Adrenal gland (tissue), 12 donors: ENCODE results near the gene IFT57. TPM values are rescaled to one million over a fixed set of nuclear protein-coding genes. Genes with fewer than 3 reads are reported as not detected.

Experiments used
- DNase-seq, 7 donors: peaks; one replicate each; pipeline ENCODE4 v3.0.0-alpha.2; 2019 to 2020
- H3K27ac ChIP-seq, 5 donors: fragments of 200-600 bp; sonication (generic) in 4 of 5; 1 replicate in 3 of 5; 2 replicates in 2 of 5; pipeline versions ENCODE4 v1.5.1 to v1.8.0; 2016 to 2020; ENCODE audit warnings: mild to moderate bottlenecking in 1 of 5
- H3K27me3 ChIP-seq: fragments of 200-600 bp; 2 replicates; pipeline ENCODE4 v1.8.0; 2021
- H3K36me3 ChIP-seq, 2 donors: fragments of 200-600 bp; replicated peaks in 1 of 2; 1 replicate in 1 of 2; 2 replicates in 1 of 2; pipeline versions ENCODE4 v1.5.1 to v1.8.0; 2018 to 2022
- H3K4me1 ChIP-seq, 2 donors: fragments of 200-600 bp; replicated peaks in 1 of 2; 1 replicate in 1 of 2; 2 replicates in 1 of 2; pipeline versions ENCODE4 v1.5.1 to v1.8.0; 2018 to 2021
- H3K4me3 ChIP-seq, 4 donors: fragments of 200-600 bp; sonication (generic) in 3 of 4; one replicate each; pipeline ENCODE4 v1.5.1; 2016 to 2018
- H3K9me3 ChIP-seq, 3 donors: fragments of 200-600 bp; sonication (generic) in 1 of 3; replicated peaks in 1 of 3; 1 replicate in 2 of 3; 2 replicates in 1 of 3; pipeline versions ENCODE4 v1.5.1 to v1.8.0; 2016 to 2021
- CTCF ChIP-seq, 6 experiments: fragments of 450-650 bp in 4 of 6; fragments of 200-600 bp in 2 of 6; sonication (generic) in 1 of 6; IDR thresholded peaks; 1 replicate in 5 of 6; 2 replicates in 1 of 6; pipeline versions ENCODE4 v1.5.1 to v1.8.0; 2016 to 2021; ENCODE audit warnings: antibody characterized with exemption in 6 of 6, mild to moderate bottlenecking in 2 of 6, moderate library complexity in 1 of 6
- POLR2A ChIP-seq, 2 donors: fragments of 450-650 bp; IDR thresholded peaks; one replicate each; pipeline ENCODE4 v1.6.1; 2017; ENCODE audit warnings: antibody characterized with exemption in 2 of 2, mild to moderate bottlenecking in 2 of 2, moderate library complexity in 1 of 2
- WGBS, 4 donors: extraction: QIAGEN DNeasy Blood & Tissue Kit in 2 of 4; methylation state at CpG; one replicate each; pipeline versions ENCODE4 v1.1.5 to v1.1.7; 2013 to 2017; 5-methylcytosine and 5-hydroxymethylcytosine counted together
- intact Hi-C, 2 donors: fragments of 100-400 bp; cut with DNase I; formaldehyde crosslinking; loops; one replicate each; pipeline versions ENCODE4 v1.14.1 to v1.15.0; 2022 to 2023
- polyA plus RNA-seq, 3 donors: library from polyadenylated mRNA; stranded (reverse); fragments of 200-250 nt in 2 of 3; fragments of 350-450 nt in 1 of 3; fragmentation: Illumina TruSeq in 1 of 3; extraction: RNeasy Lipid Tissue Mini Kit (QIAGEN cat#74804) in 1 of 3; gene quantifications; one replicate each; pipeline ENCODE4 v1.2.3, GENCODE V29; 2013 to 2014
- total RNA-seq, 9 donors: library from RNA; depleted of rRNA in 4 of 9; stranded (reverse); fragments of >200 nt in 4 of 9; fragments of 120-200 nt in 1 of 9; fragmentation: NEBNext Ultra II Directional in 1 of 9; extraction: Animal tissue kit (Norgen Biotek cat#: 25700) in 1 of 9; gene quantifications; one replicate each; pipeline versions ENCODE4 v1.1.0 to v1.2.4, GENCODE V29; 2013 to 2023
- donor health status: healthy with polysubstance abuse.
- donor health status: Bipolar disorder and iron deficiency.
- donor health status: DM: yes; HTN: yes; CAD: no.
- donor health status: DM: no; HTN: no; CAD: no.
- donor health status: DM: no; HTN: no; CAD: no.
- donor health status: DM: yes; HTN: yes; CAD: no.

Gene IFT57
- total and polyA plus RNA-seq, 12 donors: 16.1 to 61.9 (median 50.5) TPM

GRCh38 chr3:108118038-108118768, 104.0 kb downstream of the IFT57 start:
- intact Hi-C loops: no loop called here
- 73 to 83% (median 77%) methylated on average over 6 of the region's 6 CpGs for whole genome bisulfite sequencing, 4 donors
- TF ChIP-seq CTCF (IDR thresholded peaks at IDR 0.05): no peak
- no peak for TF ChIP-seq POLR2A (IDR thresholded peaks at IDR 0.05)

GRCh38 chr3:108117241-108117775, 104.9 kb downstream of the IFT57 start:
- H3K36me3 ChIP-seq: no peaks in the 10 kb centered on the region
- H3K9me3 ChIP-seq: no peaks in the 10 kb centered on the region
- no peak overlapping the region for H3K27ac ChIP-seq
- WGBS, 4 donors: 37 to 57% (median 45%) methylated on average over 6 of the region's 6 CpGs
- no peak overlapping the region for H3K4me3 ChIP-seq
- H3K4me1 ChIP-seq: no peaks in the 10 kb centered on the region
- intact Hi-C loops: no loop called here
- no peak for DNase-seq
- H3K27me3 ChIP-seq: no peaks in the 10 kb centered on the region
- no peak for TF ChIP-seq CTCF (IDR thresholded peaks at IDR 0.05)

More at GRCh38 chr3:108118038-108118768, 104.0 kb downstream of the IFT57 start:
- H3K9me3 ChIP-seq: no peaks in the 10 kb centered on the region
- no peak overlapping the region for H3K27ac ChIP-seq
- no peaks in the 10 kb centered on the region for H3K36me3 ChIP-seq
- no peak for DNase-seq
- H3K4me3 ChIP-seq: no peak overlapping the region
- H3K4me1 ChIP-seq: no peaks in the 10 kb centered on the region
- no peaks in the 10 kb centered on the region for H3K27me3 ChIP-seq

GRCh38 chr3:108114423-108115065, 107.7 kb downstream of the IFT57 start:
- H3K27ac ChIP-seq: no peak overlapping the region
- H3K4me3 ChIP-seq: no peak overlapping the region
- intact Hi-C loops: no loop called here
- no peak for TF ChIP-seq CTCF (IDR thresholded peaks at IDR 0.05)
- no peak for TF ChIP-seq POLR2A (IDR thresholded peaks at IDR 0.05)
- no peaks in the 10 kb centered on the region for H3K4me1 ChIP-seq
- 74 to 89% (median 86%) methylated on average over 14 to 16 of the region's 16 CpGs for WGBS, 4 donors
- no peak for DNase-seq
- no peaks in the 10 kb centered on the region for H3K27me3 ChIP-seq
- H3K9me3 ChIP-seq: no peaks in the 10 kb centered on the region
- no peaks in the 10 kb centered on the region for H3K36me3 ChIP-seq

GRCh38 chr3:108113975-108114374, 108.2 kb downstream of the IFT57 start:
- Histone ChIP-seq H3K27ac (no peak overlapping the region), H3K36me3 (no peaks in the 10 kb centered on the region), H3K4me3 (no peak overlapping the region), H3K9me3 (no peaks in the 10 kb centered on the region), H3K27me3 (no peaks in the 10 kb centered on the region), H3K4me1 (no peaks in the 10 kb centered on the region)
- 91% methylated on average over 6 to 15 of the region's 15 CpGs for WGBS, 4 donors
- DNase-seq: no peak
- no peak for TF ChIP-seq CTCF (IDR thresholded peaks at IDR 0.05)
- no peak for TF ChIP-seq POLR2A (IDR thresholded peaks at IDR 0.05)
- intact Hi-C loops: no loop called here
